Measurements from ENCODE around the gene WWOX. TPM values are rescaled to one million over a fixed set of nuclear protein-coding genes. Genes with fewer than 3 reads are reported as not detected.

WWOX gene
- total RNA-seq, 3 donors from 2014 or later (not counting 1 experiment from before 2014, with no cell fraction given), result 21.0 to 29.8 (median 27.0) TPM

GRCh38 chr16:78556421-78556820 lies 457.0 kb downstream of the WWOX start:
- no peaks in the 10 kb centered on the region for H3K27me3 ChIP-seq (ENCODE audit: control insufficient read depth, insufficient read depth, low read length)
- TF ChIP-seq CTCF (IDR thresholded peaks at IDR 0.05), result no peak
- DNase-seq (no peak), ATAC-seq (no peak)
- 97% methylated on average over 14 of the region's 16 CpGs for WGBS (ENCODE audit: insufficient coverage)
- H3K4me3 ChIP-seq (ENCODE audit: low read length), result no peak overlapping the region
- H3K9me3 ChIP-seq (ENCODE audit: control insufficient read depth, insufficient read depth, low read length), result no peaks in the 10 kb centered on the region
- Mint-ChIP-seq H3K4me3 (no peak overlapping the region), H3K9me3 (no peaks in the 10 kb centered on the region), H3K27ac (no peak overlapping the region), H3K4me1 (peaks cover 24 to 25% of the 10 kb centered on the region in 2 donors), H3K36me3 (no peaks in the 10 kb centered on the region), H3K27me3 (ENCODE audit: low read depth in 2 of 2) (no peaks in the 10 kb centered on the region)
- no peaks in the 10 kb centered on the region for H3K36me3 ChIP-seq (ENCODE audit: control insufficient read depth, insufficient read depth, low read length)
- intact Hi-C loops (cut with micrococcal nuclease), result no loop called here
- H3K27ac ChIP-seq (ENCODE audit: low read length), result no peak overlapping the region
- peaks cover 7% of the 10 kb centered on the region for H3K4me1 ChIP-seq (ENCODE audit: control insufficient read depth, insufficient read depth, low read length)

GRCh38 chr16:78560997-78561396 lies 461.5 kb downstream of the WWOX start:
- no peak for DNase-seq
- Histone ChIP-seq H3K36me3 (ENCODE audit: control insufficient read depth, insufficient read depth, low read length) (no peaks in the 10 kb centered on the region), H3K9me3 (ENCODE audit: control insufficient read depth, insufficient read depth, low read length) (no peaks in the 10 kb centered on the region), H3K4me3 (ENCODE audit: low read length) (no peak overlapping the region), H3K27me3 (ENCODE audit: control insufficient read depth, insufficient read depth, low read length) (no peaks in the 10 kb centered on the region), H3K4me1 (ENCODE audit: control insufficient read depth, insufficient read depth, low read length) (no peaks in the 10 kb centered on the region), H3K27ac (ENCODE audit: low read length) (no peak overlapping the region)
- no peak for ATAC-seq
- Mint-ChIP-seq H3K27ac (no peak overlapping the region), H3K27me3 (ENCODE audit: low read depth in 2 of 2) (no peaks in the 10 kb centered on the region), H3K9me3 (no peaks in the 10 kb centered on the region), H3K36me3 (no peaks in the 10 kb centered on the region), H3K4me1 (no peaks in the 10 kb centered on the region), H3K4me3 (no peak overlapping the region)
- TF ChIP-seq CTCF (IDR thresholded peaks at IDR 0.05), result no peak
- intact Hi-C loops (cut with micrococcal nuclease), result no loop called here
- WGBS (ENCODE audit: insufficient coverage), result 94% methylated on average over 1 of the region's 1 CpG

GRCh38 chr16:78562111-78562510 lies 462.7 kb downstream of the WWOX start:
- H3K4me1 Mint-ChIP-seq, result peaks cover 8% of the 10 kb centered on the region in 2 donors
- no peak overlapping the region for H3K27ac Mint-ChIP-seq
- H3K4me3 ChIP-seq (ENCODE audit: low read length), result no peak overlapping the region
- no peaks in the 10 kb centered on the region for H3K9me3 Mint-ChIP-seq
- no peak overlapping the region for H3K4me3 Mint-ChIP-seq
- TF ChIP-seq CTCF (IDR thresholded peaks at IDR 0.05), result no peak
- H3K27me3 ChIP-seq (ENCODE audit: control insufficient read depth, insufficient read depth, low read length), result no peaks in the 10 kb centered on the region
- DNase-seq (no peak), ATAC-seq (no peak)
- no peaks in the 10 kb centered on the region for H3K36me3 ChIP-seq (ENCODE audit: control insufficient read depth, insufficient read depth, low read length)
- intact Hi-C loops (cut with micrococcal nuclease), result no loop called here
- H3K27ac ChIP-seq (ENCODE audit: low read length), result no peak overlapping the region
- no peaks in the 10 kb centered on the region for H3K9me3 ChIP-seq (ENCODE audit: control insufficient read depth, insufficient read depth, low read length)
- no peaks in the 10 kb centered on the region for H3K36me3 Mint-ChIP-seq
- no peaks in the 10 kb centered on the region for H3K27me3 Mint-ChIP-seq (ENCODE audit: low read depth in 2 of 2)
- WGBS (ENCODE audit: insufficient coverage), result 93% methylated on average over 6 of the region's 6 CpGs
- peaks cover 5% of the 10 kb centered on the region for H3K4me1 ChIP-seq (ENCODE audit: control insufficient read depth, insufficient read depth, low read length)

DNA sequence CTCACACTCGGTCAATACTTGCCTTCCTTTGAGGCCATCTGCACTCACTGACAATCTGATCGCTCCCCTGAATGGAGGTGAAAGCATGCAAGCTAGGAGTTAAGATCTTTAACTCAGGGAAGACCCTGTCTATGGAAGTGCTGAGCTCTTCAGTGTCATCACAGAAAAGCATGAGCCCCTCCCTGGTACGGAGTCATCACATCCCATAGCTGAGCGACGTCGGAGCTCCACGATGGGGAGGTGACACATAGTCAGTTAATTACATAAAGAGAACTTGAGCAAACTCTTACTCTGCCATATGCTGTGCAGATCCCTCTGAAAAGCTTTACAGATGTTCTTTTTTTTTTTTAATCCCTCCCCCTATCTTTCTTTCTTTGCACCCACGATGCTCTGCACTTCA lies 463.2 kb downstream of the WWOX start:
- Histone ChIP-seq H3K27me3 (ENCODE audit: control insufficient read depth, insufficient read depth, low read length) (no peaks in the 10 kb centered on the region), H3K4me3 (ENCODE audit: low read length) (no peak overlapping the region), H3K36me3 (ENCODE audit: control insufficient read depth, insufficient read depth, low read length) (no peaks in the 10 kb centered on the region), H3K9me3 (ENCODE audit: control insufficient read depth, insufficient read depth, low read length) (no peaks in the 10 kb centered on the region), H3K4me1 (ENCODE audit: control insufficient read depth, insufficient read depth, low read length) (peaks cover 5% of the 10 kb centered on the region), H3K27ac (ENCODE audit: low read length) (no peak overlapping the region)
- no peak for ATAC-seq
- H3K36me3 Mint-ChIP-seq, result no peaks in the 10 kb centered on the region
- H3K27me3 Mint-ChIP-seq (ENCODE audit: low read depth in 2 of 2), result no peaks in the 10 kb centered on the region
- WGBS (ENCODE audit: insufficient coverage), result 94% methylated on average over 7 of the region's 8 CpGs
- no peak overlapping the region for H3K4me3 Mint-ChIP-seq
- no peak for DNase-seq
- H3K4me1 Mint-ChIP-seq, result peaks cover 8% of the 10 kb centered on the region in 2 donors
- no peaks in the 10 kb centered on the region for H3K9me3 Mint-ChIP-seq
- no peak for TF ChIP-seq CTCF (IDR thresholded peaks at IDR 0.05)
- intact Hi-C loops (cut with micrococcal nuclease), result no loop called here
- no peak overlapping the region for H3K27ac Mint-ChIP-seq

Data from natural killer cell (primary cell).